Right atrium auricular region (tissue), 2 donors: Measurements from ENCODE around the gene GET3. TPM values are rescaled to one million over a fixed set of nuclear protein-coding genes. Genes with fewer than 3 reads are reported as not detected.

ENCODE experiments used
- DNase-seq: peaks from one replicate; pipeline ENCODE4 v3.0.0-alpha.2; 2019; ENCODE audit warnings: low spot score
- H3K27ac ChIP-seq, 2 donors: fragments of 200-600 bp; sonication (generic); 1 replicate in 1 of 2; 2 replicates in 1 of 2; pipeline ENCODE4 v1.5.1; 2016 to 2019
- H3K27me3 ChIP-seq, 2 donors: fragments of 200-600 bp; sonication (generic); one replicate each; pipeline versions ENCODE4 v1.5.1 to v1.6.0; 2017 to 2019
- H3K36me3 ChIP-seq: fragments of 200-600 bp; sonication (generic); one replicate; pipeline ENCODE4 v1.5.1; 2016
- H3K4me1 ChIP-seq, 2 donors: fragments of 200-600 bp; sonication (generic); one replicate each; pipeline versions ENCODE4 v1.5.1 to v1.6.0; 2017 to 2019
- H3K4me3 ChIP-seq, 2 donors: fragments of 200-600 bp; sonication (generic); 1 replicate in 1 of 2; 2 replicates in 1 of 2; pipeline ENCODE4 v1.5.1; 2017 to 2019; ENCODE audit warnings: mild to moderate bottlenecking in 1 of 2, moderate library complexity in 1 of 2
- H3K9me3 ChIP-seq, 2 donors: fragments of 200-600 bp; sonication (generic); one replicate each; pipeline ENCODE4 v1.5.1; 2019
- total RNA-seq, 2 donors: library from RNA; depleted of rRNA; stranded (reverse); fragments of >200 nt; gene quantifications; one replicate each; pipeline ENCODE4 v1.1.0, GENCODE V29; 2016
- TF ChIP-seq, protein P1 (sequence below), 2 donors: fragments of 200-600 bp; sonication (generic); IDR thresholded peaks; one replicate each; pipeline ENCODE4 v1.5.1; 2019; ENCODE audit warnings: antibody characterized with exemption in 2 of 2

Gene GET3
- total RNA-seq, 2 donors from 2014 or later: 44.6 to 55.1 TPM

DNA sequence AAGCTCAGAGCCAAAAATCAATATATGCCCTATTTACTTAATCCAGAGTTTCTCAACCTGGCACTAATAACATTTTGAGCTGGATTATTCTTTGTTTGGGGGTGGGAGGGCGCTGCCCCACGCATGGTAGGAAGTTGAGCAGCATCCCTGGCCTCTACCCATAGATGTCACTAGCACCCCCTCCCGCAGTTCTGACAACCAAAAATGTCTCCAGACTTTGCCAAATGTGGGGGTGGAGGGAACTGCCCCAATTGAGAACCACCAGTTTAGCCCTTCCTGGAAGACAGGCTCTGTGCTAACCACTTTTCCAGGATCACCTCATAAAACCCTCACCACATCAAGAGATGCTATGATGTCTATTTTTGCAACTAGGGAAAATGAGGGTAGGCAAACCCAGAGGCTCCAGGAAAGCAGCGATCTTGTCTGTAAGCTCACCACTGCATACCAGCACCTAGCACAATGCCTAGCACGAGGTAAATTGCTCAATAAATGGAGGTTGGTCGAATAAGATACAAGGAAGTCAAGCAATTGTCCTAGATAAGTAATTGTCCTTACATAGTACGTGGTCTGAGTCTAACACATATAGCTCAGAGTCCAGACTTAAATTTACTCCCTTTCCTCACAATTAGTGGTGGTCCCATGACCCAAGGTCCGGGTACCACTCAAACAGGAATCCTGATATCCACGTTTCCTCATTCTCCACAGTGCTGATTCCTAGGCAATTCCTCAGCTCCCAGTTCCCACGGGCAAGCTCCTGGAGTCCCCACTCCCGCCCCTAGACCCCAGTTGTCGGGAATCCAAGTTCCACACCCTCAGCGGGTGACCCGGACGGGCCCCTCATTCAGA lies 3.7 kb upstream of the GET3 start:
- TF ChIP-seq, protein P1, sequence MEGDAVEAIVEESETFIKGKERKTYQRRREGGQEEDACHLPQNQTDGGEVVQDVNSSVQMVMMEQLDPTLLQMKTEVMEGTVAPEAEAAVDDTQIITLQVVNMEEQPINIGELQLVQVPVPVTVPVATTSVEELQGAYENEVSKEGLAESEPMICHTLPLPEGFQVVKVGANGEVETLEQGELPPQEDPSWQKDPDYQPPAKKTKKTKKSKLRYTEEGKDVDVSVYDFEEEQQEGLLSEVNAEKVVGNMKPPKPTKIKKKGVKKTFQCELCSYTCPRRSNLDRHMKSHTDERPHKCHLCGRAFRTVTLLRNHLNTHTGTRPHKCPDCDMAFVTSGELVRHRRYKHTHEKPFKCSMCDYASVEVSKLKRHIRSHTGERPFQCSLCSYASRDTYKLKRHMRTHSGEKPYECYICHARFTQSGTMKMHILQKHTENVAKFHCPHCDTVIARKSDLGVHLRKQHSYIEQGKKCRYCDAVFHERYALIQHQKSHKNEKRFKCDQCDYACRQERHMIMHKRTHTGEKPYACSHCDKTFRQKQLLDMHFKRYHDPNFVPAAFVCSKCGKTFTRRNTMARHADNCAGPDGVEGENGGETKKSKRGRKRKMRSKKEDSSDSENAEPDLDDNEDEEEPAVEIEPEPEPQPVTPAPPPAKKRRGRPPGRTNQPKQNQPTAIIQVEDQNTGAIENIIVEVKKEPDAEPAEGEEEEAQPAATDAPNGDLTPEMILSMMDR (IDR thresholded peaks at IDR 0.05): no peak
- Histone ChIP-seq H3K36me3 (peaks cover 25% of the 10 kb centered on the region), H3K27me3 (no peaks in the 10 kb centered on the region), H3K4me1 (peaks cover 0 to 51% of the 10 kb centered on the region in 2 donors), H3K9me3 (no peaks in the 10 kb centered on the region), H3K4me3 (peak overlapping the region; percentile 86 to 90), H3K27ac (peak overlapping the region; percentile 93 to 95)
- no peak for DNase-seq

DNA sequence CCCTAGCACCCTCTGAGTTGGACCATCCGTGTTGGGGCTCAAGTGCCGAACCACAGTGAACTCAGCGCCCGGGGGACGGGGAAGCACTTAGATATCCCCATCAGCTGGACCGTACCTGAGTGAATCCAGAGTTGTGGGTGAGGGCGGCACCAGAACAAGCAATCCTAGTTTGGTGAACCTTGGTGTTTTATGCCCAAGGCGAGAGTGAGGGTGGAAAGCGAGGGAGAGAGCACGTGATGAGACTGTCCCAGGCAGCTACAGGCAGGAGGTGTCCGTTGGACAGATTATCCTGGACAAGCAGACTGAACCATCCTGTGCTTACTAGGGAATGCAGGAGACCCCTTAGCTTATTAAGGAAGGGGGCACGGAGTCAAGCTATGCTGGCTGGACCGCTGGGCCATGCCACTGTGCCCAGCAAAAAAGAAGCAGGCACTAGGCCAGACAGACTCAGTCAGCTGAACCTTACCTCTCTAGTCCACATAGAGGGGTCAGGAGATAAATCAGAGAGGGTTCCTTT lies 596 bp downstream of the GET3 start:
- H3K27ac ChIP-seq: peak overlapping the region; percentile 83 to 86
- no peaks in the 10 kb centered on the region for H3K9me3 ChIP-seq
- DNase-seq: no peak
- TF ChIP-seq, protein P1 (IDR thresholded peaks at IDR 0.05): no peak
- H3K4me3 ChIP-seq: peak overlapping the region; percentile 77 to 87
- peaks cover 0 to 36% of the 10 kb centered on the region in 2 donors for H3K4me1 ChIP-seq
- H3K27me3 ChIP-seq: no peaks in the 10 kb centered on the region
- H3K36me3 ChIP-seq: peaks cover 25% of the 10 kb centered on the region

DNA sequence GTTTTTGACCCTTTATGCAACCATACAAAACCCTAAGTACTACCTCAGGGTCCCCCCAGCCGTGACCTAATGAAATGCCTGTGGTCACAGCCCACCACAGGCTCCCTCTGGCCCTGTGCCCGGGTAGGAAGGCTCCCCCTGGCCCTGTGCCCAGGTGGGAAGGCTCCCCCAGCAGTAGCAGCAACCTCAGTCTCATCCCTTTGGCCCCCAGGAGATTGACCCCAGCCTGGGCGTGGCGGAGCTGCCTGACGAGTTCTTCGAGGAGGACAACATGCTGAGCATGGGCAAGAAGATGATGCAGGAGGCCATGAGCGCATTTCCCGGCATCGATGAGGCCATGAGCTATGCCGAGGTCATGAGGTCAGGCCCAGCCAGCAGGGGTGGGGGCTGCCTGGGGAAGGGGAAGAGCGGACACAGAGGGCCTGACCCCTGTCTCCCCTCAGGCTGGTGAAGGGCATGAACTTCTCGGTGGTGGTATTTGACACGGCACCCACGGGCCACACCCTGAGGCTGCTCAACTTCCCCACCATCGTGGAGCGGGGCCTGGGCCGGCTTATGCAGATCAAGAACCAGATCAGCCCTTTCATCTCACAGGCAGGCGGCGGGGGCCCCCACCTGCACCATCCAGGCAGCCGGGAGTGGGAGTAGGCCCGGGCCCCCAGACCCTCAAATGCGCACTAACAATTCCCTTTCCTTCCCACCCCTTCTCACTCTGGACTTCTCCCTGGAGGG lies 8.0 kb downstream of the GET3 start:
- Histone ChIP-seq H3K27me3 (no peaks in the 10 kb centered on the region), H3K9me3 (no peaks in the 10 kb centered on the region), H3K27ac (no peak overlapping the region), H3K4me3 (no peak overlapping the region), H3K36me3 (peaks cover 40% of the 10 kb centered on the region), H3K4me1 (no peaks in the 10 kb centered on the region)
- TF ChIP-seq, protein P1 (IDR thresholded peaks at IDR 0.05): no peak
- no peak for DNase-seq

DNA sequence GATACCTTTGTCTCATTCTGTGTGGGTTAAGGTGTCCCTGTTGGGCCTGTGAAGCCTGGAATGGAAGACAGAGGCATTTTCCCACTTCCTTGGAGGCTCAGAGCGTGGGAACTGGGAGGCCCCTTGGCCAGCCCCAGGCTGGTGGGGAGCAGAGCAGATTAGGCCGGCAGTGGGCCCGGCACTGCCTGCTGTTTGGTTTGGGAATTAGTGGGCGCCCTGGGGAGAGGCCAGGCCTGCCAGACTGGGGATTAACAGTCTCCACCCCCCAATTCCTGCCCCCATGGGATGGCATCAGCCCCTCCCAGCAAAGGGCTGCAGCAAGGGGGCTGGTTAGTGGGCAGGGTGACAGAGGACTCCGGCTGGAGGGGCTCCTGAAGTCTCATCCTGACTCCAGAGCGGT lies 11.2 kb downstream of the GET3 start:
- peaks cover 29% of the 10 kb centered on the region for H3K36me3 ChIP-seq
- DNase-seq: no peak
- H3K4me1 ChIP-seq: no peaks in the 10 kb centered on the region
- H3K27me3 ChIP-seq: no peaks in the 10 kb centered on the region
- no peak overlapping the region for H3K27ac ChIP-seq
- no peak overlapping the region for H3K4me3 ChIP-seq
- H3K9me3 ChIP-seq: no peaks in the 10 kb centered on the region
- TF ChIP-seq, protein P1 (IDR thresholded peaks at IDR 0.05): no peak

DNA sequence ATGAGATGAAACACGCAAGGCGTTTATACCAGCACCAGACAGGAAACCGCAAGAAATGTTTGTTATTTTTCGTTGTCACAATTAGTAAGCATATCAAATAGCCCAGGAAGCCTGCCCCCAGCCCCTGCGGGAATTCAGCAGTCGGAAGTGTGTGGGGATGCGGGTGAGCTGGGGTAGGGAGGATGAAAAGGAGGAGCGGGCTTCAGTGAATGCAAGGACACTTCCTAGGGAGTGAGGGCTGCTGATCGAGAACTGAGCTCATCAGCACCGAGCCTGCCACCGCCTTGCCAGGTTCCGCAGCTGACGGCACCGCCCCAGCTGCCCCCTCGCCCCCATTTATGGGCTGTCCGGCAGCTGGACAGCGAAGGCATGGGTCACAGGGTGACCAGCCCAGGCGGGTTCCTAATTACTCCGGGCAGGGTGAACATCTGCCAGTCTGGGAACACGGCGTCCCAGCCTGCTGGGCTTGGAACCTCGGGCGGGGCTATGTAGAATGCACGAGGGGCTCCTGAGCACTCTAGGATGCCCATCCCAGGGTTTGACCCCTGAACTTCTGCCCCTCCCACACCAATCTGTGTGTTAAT lies 12.7 kb downstream of the GET3 start:
- no peak for DNase-seq
- Histone ChIP-seq H3K27me3 (no peaks in the 10 kb centered on the region), H3K4me1 (no peaks in the 10 kb centered on the region)

More for the DNA sequence above, 12.7 kb downstream of the GET3 start:
- Histone ChIP-seq H3K9me3 (no peaks in the 10 kb centered on the region), H3K4me3 (no peak overlapping the region), H3K27ac (no peak overlapping the region), H3K36me3 (peaks cover 29% of the 10 kb centered on the region)
- TF ChIP-seq, protein P1 (IDR thresholded peaks at IDR 0.05): no peak
